Measurements from ENCODE around the gene BCL2. TPM values are rescaled to one million over a fixed set of nuclear protein-coding genes. Genes with fewer than 3 reads are reported as not detected.

The BCL2 gene
- total RNA-seq, 1 donor from 2014 or later = 4.9 TPM

GRCh38 chr18:63262369-63263335, 56.9 kb downstream of the BCL2 start:
- Histone ChIP-seq H3K4me1 (no peaks in the 10 kb centered on the region), H2AFZ (replicated peaks) (no peak overlapping the region), H3K4me2 (no peak overlapping the region), H3K27me3 (no peaks in the 10 kb centered on the region), H3K36me3 (no peaks in the 10 kb centered on the region), H3F3A (ENCODE audit: low read depth) (no peaks in the 10 kb centered on the region), H3K79me2 (ENCODE audit: low read depth) (no peaks in the 10 kb centered on the region), H3K4me3 (no peak overlapping the region), H4K20me1 (ENCODE audit: low read depth) (no peaks in the 10 kb centered on the region), H3K27ac (no peak overlapping the region), H3K9me3 (ENCODE audit: low read depth) (no peaks in the 10 kb centered on the region), H3K9ac (no peak overlapping the region)
- Mint-ChIP-seq H3K9me3 (no peaks in the 10 kb centered on the region), H3K4me3 (no peak overlapping the region), H3K27me3 (ENCODE audit: insufficient read depth, low read depth) (peaks cover 5% of the 10 kb centered on the region), H3K27ac (no peak overlapping the region), H3K4me1 (peaks cover 20% of the 10 kb centered on the region), H3K36me3 (no peaks in the 10 kb centered on the region)
- DNase-seq (ENCODE audit: low spot score) = no peak
- no peak for TF ChIP-seq EZH2phosphoT487 (IDR thresholded peaks at IDR 0.05)
- TF ChIP-seq CTCF (IDR thresholded peaks at IDR 0.05) = no peak
- TF ChIP-seq EZH2 (IDR thresholded peaks at IDR 0.05) = no peak

GRCh38 chr18:63261029-63261428, 58.5 kb downstream of the BCL2 start:
- no peaks in the 10 kb centered on the region for H3F3A ChIP-seq (ENCODE audit: low read depth)
- H2AFZ ChIP-seq (replicated peaks) = no peak overlapping the region
- H3K4me2 ChIP-seq = no peak overlapping the region
- H3K4me1 ChIP-seq = no peaks in the 10 kb centered on the region
- H3K27me3 ChIP-seq = no peaks in the 10 kb centered on the region
- no peak for DNase-seq (ENCODE audit: low spot score)
- H3K36me3 ChIP-seq = no peaks in the 10 kb centered on the region
- Mint-ChIP-seq H3K4me1 (peaks cover 16% of the 10 kb centered on the region), H3K4me3 (no peak overlapping the region), H3K27me3 (ENCODE audit: insufficient read depth, low read depth) (peaks cover 2% of the 10 kb centered on the region), H3K9me3 (no peaks in the 10 kb centered on the region), H3K27ac (no peak overlapping the region), H3K36me3 (no peaks in the 10 kb centered on the region)
- no peaks in the 10 kb centered on the region for H3K79me2 ChIP-seq (ENCODE audit: low read depth)
- H3K4me3 ChIP-seq = no peak overlapping the region
- H3K9me3 ChIP-seq (ENCODE audit: low read depth) = no peaks in the 10 kb centered on the region
- no peaks in the 10 kb centered on the region for H4K20me1 ChIP-seq (ENCODE audit: low read depth)
- H3K27ac ChIP-seq = no peak overlapping the region
- no peak overlapping the region for H3K9ac ChIP-seq
- TF ChIP-seq CTCF (IDR thresholded peaks at IDR 0.05) (no peak), EZH2 (IDR thresholded peaks at IDR 0.05) (no peak), EZH2phosphoT487 (IDR thresholded peaks at IDR 0.05) (no peak)

GRCh38 chr18:63260380-63260754, 59.2 kb downstream of the BCL2 start:
- Histone ChIP-seq H2AFZ (replicated peaks) (no peak overlapping the region), H3K36me3 (no peaks in the 10 kb centered on the region), H3K4me3 (no peak overlapping the region), H3K27ac (no peak overlapping the region), H3K27me3 (no peaks in the 10 kb centered on the region), H3K79me2 (ENCODE audit: low read depth) (no peaks in the 10 kb centered on the region), H3F3A (ENCODE audit: low read depth) (no peaks in the 10 kb centered on the region), H3K4me2 (no peak overlapping the region), H3K4me1 (no peaks in the 10 kb centered on the region), H3K9me3 (ENCODE audit: low read depth) (no peaks in the 10 kb centered on the region), H4K20me1 (ENCODE audit: low read depth) (no peaks in the 10 kb centered on the region), H3K9ac (no peak overlapping the region)
- Mint-ChIP-seq H3K27ac (no peak overlapping the region), H3K36me3 (no peaks in the 10 kb centered on the region), H3K4me1 (peaks cover 16% of the 10 kb centered on the region), H3K4me3 (no peak overlapping the region), H3K27me3 (ENCODE audit: insufficient read depth, low read depth) (peaks cover 2% of the 10 kb centered on the region), H3K9me3 (peaks cover 1% of the 10 kb centered on the region)
- TF ChIP-seq EZH2phosphoT487 (IDR thresholded peaks at IDR 0.05) (no peak), CTCF (IDR thresholded peaks at IDR 0.05) (no peak), EZH2 (IDR thresholded peaks at IDR 0.05) (no peak)
- DNase-seq (ENCODE audit: low spot score) = no peak
